ENCODE results near the gene APOBR.
A peak's percentile ranks its signal among the peaks of the same experiment; 100 is the strongest.
"Not testable (repeated sequence)": the region's sequence is repeated elsewhere in the genome, so short reads cannot be mapped to it uniquely, and the experiment has no call there.

APOBR gene

DNA sequence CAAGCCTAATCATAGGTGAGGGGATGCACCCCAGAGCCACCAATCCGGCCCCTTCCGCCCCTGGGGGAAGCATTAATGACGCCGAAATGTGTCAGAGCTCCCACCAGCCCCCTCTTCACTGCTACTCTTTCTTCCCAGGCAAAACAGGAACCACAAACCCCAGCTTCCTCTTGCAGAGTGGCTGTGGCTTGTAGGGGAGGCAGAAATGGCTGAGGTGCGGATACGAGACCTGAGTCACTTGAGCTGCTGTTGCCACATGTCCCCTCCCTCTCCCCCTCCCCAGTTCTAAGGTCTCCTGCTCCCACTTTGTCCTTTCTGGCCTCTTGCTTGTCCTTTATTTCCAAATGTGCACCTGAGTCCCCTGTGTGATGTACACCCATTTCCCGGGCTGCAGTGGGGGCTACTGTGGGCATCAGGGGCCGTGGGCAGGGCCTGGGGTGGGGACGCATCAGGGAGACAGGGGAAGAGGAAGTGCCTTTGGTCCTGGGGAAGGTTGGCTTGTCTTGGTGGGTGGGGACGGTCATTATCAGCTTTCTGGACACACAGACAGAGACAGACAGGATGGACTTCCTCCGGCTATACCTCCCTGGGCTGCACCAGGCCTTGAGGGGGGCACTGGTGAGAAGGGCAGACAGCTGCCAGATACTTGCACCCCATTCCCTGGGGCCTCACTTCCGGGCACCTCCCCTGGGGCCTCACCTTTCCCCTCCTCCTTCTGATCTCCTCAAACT lies at the start of gene APOBR:
APOBR (plus strand) TSS at position 523 of the 731 bp plus-strand sequence; CDS start at position 562, 39 bp downstream.
- DNase-seq = peak; percentile 67

DNA sequence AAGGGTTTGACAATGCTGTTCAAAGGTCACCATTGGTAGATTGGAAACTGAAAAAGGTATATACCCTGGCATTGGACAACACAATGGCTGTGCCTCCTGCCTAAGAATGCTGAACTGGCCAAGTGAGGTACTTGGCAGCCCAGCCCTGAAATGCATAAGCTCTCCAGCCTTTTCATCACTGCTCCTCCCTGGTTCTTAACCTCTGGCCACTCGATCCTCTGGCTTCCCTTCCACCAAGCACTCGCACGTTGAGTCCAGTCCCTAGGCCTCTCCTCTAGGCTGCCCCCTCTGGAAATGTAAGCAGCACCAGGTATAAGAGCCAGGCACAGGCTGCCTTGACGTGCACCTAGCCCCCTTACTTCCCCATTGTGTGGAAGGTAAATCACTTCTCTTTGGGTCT lies 48.1 kb upstream of the APOBR start:
- not testable (repeated sequence) for DNase-seq

GRCh38 chr16:28447081-28447480 lies 47.4 kb upstream of the APOBR start:
- not testable (repeated sequence) for DNase-seq

GRCh38 chr16:28473714-28474265 lies 20.7 kb upstream of the APOBR start:
- DNase-seq = no peak

DNA sequence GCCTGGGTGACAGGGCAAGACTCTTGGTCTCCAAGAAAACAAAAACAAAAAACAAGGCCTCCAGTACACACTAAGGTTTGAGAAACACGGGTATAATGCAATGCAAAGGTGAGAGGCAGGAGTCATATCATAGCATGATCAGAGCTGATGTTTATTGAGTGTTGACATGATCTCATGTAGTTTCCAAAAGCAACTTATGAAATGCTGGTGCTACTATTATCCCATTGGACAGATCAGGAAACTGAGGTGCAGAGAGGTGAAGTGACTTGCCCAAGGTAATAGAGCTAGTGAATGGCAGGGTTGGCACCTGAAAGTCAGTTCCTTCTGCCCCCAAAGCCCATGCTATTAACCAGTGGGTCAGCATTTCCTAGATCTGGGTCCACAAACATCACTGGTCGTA lies 19.2 kb upstream of the APOBR start:
- DNase-seq = no peak

DNA sequence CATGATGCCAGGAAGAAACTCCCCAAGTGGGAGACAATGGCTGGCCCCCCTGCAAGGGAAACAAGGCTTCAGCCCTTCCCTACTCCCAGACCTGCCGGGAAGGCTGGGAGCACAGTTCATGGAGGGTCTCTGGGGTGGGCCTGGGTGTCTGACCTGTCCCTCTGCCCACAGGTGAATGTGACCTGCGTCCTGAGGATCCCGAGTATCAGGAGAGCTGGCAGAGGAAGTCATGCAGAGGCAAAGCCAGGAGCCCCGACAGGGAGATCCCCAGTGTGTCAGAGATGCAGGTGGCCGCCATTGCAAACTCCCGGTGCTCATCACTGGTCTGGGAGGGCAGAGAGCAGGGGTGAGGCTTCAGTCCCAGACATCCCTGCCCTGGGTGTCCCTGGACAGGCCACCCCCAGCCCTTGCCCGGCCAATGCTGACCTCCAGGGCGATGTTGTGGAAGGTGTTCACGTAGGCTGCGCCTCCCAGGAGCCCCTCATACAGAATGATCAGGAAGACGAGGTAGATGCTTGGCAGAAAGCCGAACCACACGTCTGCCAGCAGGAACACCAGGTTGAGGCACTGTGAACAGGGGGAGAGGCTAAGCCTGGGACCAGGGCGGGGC lies 17.0 kb upstream of the APOBR start:
- no peak for DNase-seq

GRCh38 chr16:28478506-28479180 lies 15.8 kb upstream of the APOBR start:
- DNase-seq = no peak

GRCh38 chr16:28482026-28482425 lies 12.4 kb upstream of the APOBR start:
- DNase-seq = no peak

GRCh38 chr16:28483361-28483760 lies 11.1 kb upstream of the APOBR start:
- not testable (repeated sequence) for DNase-seq

DNA sequence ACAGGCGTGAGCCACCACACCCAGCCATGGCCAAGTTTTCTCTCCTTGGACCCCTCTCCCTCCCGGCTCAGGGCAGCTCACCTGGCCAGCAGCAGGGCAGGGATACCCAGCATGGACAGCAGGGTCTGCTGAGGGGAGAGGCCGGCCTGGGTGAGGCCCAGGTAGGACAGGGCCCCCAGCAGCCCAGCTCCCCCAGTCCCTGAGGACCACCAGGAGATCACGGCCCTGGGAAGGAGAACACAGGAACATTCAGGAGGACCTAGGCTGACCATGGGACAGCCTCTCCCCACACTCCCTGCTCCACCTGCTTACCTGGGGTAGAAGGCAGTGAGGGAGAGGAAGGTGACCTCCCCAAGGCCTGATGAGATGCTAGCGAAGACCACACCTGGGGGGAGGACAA lies 8.2 kb upstream of the APOBR start:
- DNase-seq = no peak

DNA sequence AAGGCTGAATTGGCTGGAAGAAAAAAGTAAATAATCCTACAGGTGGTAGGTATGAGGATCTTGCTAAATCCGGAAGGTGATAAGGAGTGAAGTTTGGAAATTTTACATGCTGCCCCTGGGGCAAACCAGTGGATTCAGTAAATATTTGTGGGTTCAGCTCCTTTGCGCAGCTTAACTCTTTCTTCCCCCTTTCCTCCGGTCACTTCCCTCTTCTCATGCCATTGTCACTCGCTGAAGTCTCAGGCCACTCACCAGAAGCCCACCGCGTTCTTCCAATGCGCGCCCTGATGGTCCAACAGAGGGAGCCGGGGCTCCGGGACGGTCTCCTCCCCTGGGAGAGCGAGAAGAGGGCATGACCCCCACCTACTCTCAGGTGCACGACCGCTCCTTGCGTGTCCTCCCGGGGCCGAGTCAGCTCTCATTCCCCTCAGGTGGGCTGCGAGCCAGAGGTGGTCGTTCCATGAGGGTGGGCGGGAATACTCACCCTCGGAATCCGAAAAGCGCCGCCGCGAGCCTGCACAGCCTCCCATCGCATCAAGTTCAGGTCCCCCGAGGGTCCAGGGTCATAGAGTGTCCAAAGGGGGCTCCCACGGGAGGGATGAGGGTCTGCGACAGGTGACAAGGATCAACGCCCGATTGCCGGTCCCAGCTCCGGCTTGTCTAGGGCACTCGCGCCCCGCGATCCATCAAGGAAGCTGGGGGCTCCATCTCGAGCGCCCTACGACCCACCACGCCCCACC lies 3.0 kb upstream of the APOBR start:
- DNase-seq = peak; percentile 60

DNA sequence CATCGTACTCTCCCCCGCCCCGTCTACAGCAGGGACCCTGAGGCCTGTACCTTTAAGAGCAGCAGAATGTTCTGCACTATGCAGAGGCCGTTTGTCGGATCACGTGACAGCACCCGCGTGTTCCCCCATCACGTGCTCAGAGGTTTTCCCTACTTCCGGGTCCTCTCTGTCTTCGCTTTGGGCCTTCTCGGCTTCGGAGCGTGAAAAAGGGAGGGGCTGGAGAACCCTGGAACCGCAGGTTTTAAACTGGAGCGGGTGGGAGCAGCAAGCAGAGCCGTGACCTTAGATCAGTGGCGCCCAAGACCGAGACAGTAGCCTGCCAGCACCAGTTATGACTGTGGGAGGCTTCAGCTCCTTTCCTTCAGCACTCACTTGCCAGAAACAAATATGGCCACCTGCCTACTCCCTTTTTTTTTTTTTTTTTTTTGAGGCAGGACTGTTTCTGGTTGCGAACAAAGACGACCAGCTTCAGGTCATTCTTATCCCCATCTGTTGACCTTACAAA lies 2.4 kb upstream of the APOBR start, which contains the start of gene CLN3:
CLN3 (minus strand) TSS at position 105 of the 505 bp plus-strand sequence. CDS start 315 bp downstream, outside the sequence.
- peak; percentile 96 for DNase-seq

- no peak for DNase-seq
Observed at GRCh38 chr16:28492511-28492910, 1.9 kb upstream of the APOBR start.

- DNase-seq = no peak
Observed at GRCh38 chr16:28495098-28495793, 803 bp downstream of the APOBR start.

GRCh38 chr16:28495795-28496749 lies 1.6 kb downstream of the APOBR start:
- no peak for DNase-seq

GRCh38 chr16:28496844-28497243 lies 2.4 kb downstream of the APOBR start:
- DNase-seq = no peak

- DNase-seq = no peak
Observed at GRCh38 chr16:28497386-28497785, 2.9 kb downstream of the APOBR start.

DNA sequence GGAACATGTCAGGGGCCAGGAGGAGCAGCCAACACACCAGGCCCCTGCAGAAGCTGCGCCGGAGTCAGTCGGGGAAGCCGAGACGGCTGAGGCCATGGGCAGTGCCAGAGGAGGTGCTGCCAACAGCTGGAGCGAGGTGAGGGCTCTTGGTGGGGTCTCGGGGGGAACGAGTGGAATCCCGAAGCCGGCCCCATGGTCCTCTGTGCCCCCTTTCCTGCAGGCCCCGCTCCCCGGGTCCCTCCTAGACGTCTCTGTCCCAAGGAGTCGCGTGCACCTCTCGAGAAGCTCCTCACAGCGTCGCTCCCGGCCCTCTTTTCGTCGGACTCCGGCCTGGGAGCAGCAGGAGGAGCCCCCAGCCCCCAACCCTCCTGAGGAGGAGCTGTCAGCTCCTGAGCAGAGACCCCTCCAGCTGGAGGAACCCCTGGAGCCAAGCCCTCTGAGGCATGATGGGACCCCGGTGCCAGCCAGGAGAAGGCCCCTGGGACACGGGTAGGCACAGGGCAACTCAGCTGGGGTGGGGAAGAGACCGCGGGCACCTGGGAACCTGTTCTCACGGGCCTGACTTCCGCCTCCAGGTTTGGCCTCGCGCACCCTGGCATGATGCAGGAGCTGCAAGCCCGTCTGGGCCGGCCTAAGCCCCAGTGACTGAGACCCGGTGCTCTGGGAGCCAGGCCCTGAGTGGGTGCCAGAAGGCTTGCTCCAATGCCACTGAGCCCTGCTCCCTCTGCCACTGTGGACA lies 3.6 kb downstream of the APOBR start:
- no peak for DNase-seq

DNA sequence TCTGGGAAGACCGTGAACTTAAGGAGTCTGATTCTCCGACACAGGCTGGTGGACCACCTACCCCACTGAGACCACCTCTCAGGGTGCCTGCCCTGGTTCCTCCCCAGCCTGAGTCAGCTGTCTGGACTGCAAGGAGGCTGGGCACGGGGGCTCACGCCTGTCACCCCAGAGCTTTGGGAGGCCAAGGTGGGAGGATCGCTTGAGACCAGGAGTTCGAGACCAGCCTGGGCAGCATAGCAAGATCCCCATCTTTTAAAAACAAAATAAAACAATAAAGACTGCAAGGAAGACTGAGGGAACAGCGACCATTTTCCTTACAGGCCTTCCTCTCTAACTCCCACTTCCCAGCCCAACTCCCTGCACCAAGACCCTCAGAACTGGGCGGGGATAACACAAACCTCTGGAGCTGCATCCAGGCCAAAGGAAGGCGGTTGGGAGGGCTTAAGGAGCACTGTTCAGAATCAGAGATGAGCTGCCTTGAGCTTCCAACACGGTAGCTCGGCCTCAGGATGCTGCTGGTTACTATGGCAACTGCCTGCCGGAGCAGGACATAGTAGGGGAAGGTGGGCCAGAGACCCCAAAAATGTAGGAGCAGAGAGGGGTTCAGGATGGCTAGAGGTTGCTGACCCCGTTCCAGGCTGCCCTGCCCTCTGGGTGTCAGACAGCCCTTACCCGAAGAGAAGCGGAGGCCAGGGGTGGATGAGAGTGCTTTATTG lies 4.4 kb downstream of the APOBR start:
- DNase-seq = no peak
